ENCODE data around the gene TUBB. TPM values are rescaled to one million over a fixed set of nuclear protein-coding genes. Genes with fewer than 3 reads are reported as not detected.

Gene TUBB
- total and polyA plus RNA-seq, 5 experiments from 2014 or later = 79.2 to 187 (median 116) TPM

GRCh38 chr6:30730601-30731435 is 10.7 kb downstream of the TUBB start:
- Mint-ChIP-seq H3K27ac (peak overlapping the region; percentile 47 to 81 (median 70)), H3K36me3 (peaks cover 0 to 41% (median 9%) of the 10 kb centered on the region in 3 donors), H3K4me3 (peak overlapping the region; percentile 14 to 77 (median 51)), H3K4me1 (peaks cover 21 to 47% (median 31%) of the 10 kb centered on the region in 4 donors), H3K9me3 (no peaks in the 10 kb centered on the region), H3K27me3 (no peaks in the 10 kb centered on the region)
- ATAC-seq (peak; percentile 98 to 99), DNase-seq (peak; percentile 66 to 90 (median 80))
- POLR2A ChIA-PET = interaction anchor here (0.6 to 6.6 kb wide), 26 partner anchors 9 to 356 kb away, joined by 3 to 51 read pairs (median 4); partner anchors contain the start of genes ABCF1, DHX16, FLOT1 and IER3

- H3K36me3 Mint-ChIP-seq = peaks cover 0 to 35% (median 12%) of the 10 kb centered on the region in 3 donors
- peak overlapping the region in 4 of 10 donors; percentile 29 to 84 (median 62) for H3K27ac Mint-ChIP-seq
- peaks cover 32 to 55% (median 43%) of the 10 kb centered on the region in 4 donors for H3K4me1 Mint-ChIP-seq
- H3K9me3 Mint-ChIP-seq = no peaks in the 10 kb centered on the region
- no peaks in the 10 kb centered on the region for H3K27me3 Mint-ChIP-seq
- no peak overlapping the region for H3K4me3 Mint-ChIP-seq
- POLR2A ChIA-PET = interaction anchor here (0.8 to 4.5 kb wide), 5 partner anchors 10 to 191 kb away, joined by 3 to 15 read pairs (median 4); partner anchors contain the start of genes DHX16 and FLOT1
- no peak for DNase-seq
- ATAC-seq = no peak
Measured at GRCh38 chr6:30732237-30732943, 12.2 kb downstream of the TUBB start.

- Mint-ChIP-seq H3K27ac (peak overlapping the region; percentile 25 to 95 (median 86)), H3K9me3 (no peaks in the 10 kb centered on the region), H3K27me3 (no peaks in the 10 kb centered on the region), H3K4me3 (peak overlapping the region; percentile 62 to 93 (median 83)), H3K36me3 (peaks cover 0 to 40% (median 16%) of the 10 kb centered on the region in 3 donors), H3K4me1 (peaks cover 40 to 72% (median 66%) of the 10 kb centered on the region in 4 donors)
- ATAC-seq = peak; percentile 23 to 33
- POLR2A ChIA-PET = interaction anchor here (1.0 to 3.0 kb wide), 10 partner anchors 11 to 121 kb away, joined by 3 to 17 read pairs (median 6); partner anchors contain the start of gene MDC1
- DNase-seq = no peak
Measured at GRCh38 chr6:30735668-30736314, 15.6 kb downstream of the TUBB start.

GRCh38 chr6:30738532-30738931 is 18.4 kb downstream of the TUBB start:
- no peaks in the 10 kb centered on the region for H3K27me3 Mint-ChIP-seq
- no peaks in the 10 kb centered on the region for H3K9me3 Mint-ChIP-seq
- DNase-seq (no peak), ATAC-seq (no peak)
- peaks cover 0 to 34% (median 14%) of the 10 kb centered on the region in 3 donors for H3K36me3 Mint-ChIP-seq
- H3K4me3 Mint-ChIP-seq = peak overlapping the region in 4 of 10 donors; percentile 3 to 48 (median 8)
- POLR2A ChIA-PET = interaction anchor here (0.6 to 3.0 kb wide), 6 partner anchors 18 to 197 kb away, joined by 3 to 17 read pairs (median 4); no protein-coding TSS in a partner anchor
- peak overlapping the region in 9 of 10 donors; percentile 56 to 92 (median 77) for H3K27ac Mint-ChIP-seq
- peaks cover 48 to 82% (median 80%) of the 10 kb centered on the region in 4 donors for H3K4me1 Mint-ChIP-seq

GRCh38 chr6:30740540-30740870 is 20.4 kb downstream of the TUBB start:
- H3K4me3 Mint-ChIP-seq = peak overlapping the region in 8 of 10 donors; percentile 30 to 96 (median 54)
- ATAC-seq = no peak
- DNase-seq = no peak
- peak overlapping the region in 7 of 10 donors; percentile 16 to 85 (median 77) for H3K27ac Mint-ChIP-seq
- peaks cover 54 to 88% (median 85%) of the 10 kb centered on the region in 4 donors for H3K4me1 Mint-ChIP-seq
- H3K27me3 Mint-ChIP-seq = no peaks in the 10 kb centered on the region
- POLR2A ChIA-PET = interaction anchor here (0.7 to 1.8 kb wide), 4 partner anchors 10 to 53 kb away, joined by 3 to 8 read pairs (median 5); no protein-coding TSS in a partner anchor
- no peaks in the 10 kb centered on the region for H3K9me3 Mint-ChIP-seq
- H3K36me3 Mint-ChIP-seq = peaks cover 0 to 26% (median 11%) of the 10 kb centered on the region in 3 donors

- Mint-ChIP-seq H3K4me3 (peak overlapping the region; percentile 86 to 97 (median 90)), H3K27me3 (no peaks in the 10 kb centered on the region), H3K9me3 (no peaks in the 10 kb centered on the region), H3K36me3 (peaks cover 0 to 26% (median 11%) of the 10 kb centered on the region in 3 donors), H3K4me1 (peaks cover 48 to 83% (median 80%) of the 10 kb centered on the region in 4 donors), H3K27ac (peak overlapping the region; percentile 10 to 91 (median 85))
- DNase-seq (no peak), ATAC-seq (no peak)
- POLR2A ChIA-PET = interaction anchor here (0.7 to 1.7 kb wide), 5 partner anchors 8 to 53 kb away, joined by 3 to 8 read pairs (median 4); no protein-coding TSS in a partner anchor
Measured at GRCh38 chr6:30741063-30741779, 21.1 kb downstream of the TUBB start.

GRCh38 chr6:30741789-30742315 is 21.7 kb downstream of the TUBB start:
- peak overlapping the region; percentile 86 to 97 (median 90) for H3K4me3 Mint-ChIP-seq
- peaks cover 44 to 78% (median 74%) of the 10 kb centered on the region in 4 donors for H3K4me1 Mint-ChIP-seq
- no peaks in the 10 kb centered on the region for H3K9me3 Mint-ChIP-seq
- peak overlapping the region; percentile 78 to 91 (median 86) for H3K27ac Mint-ChIP-seq
- ATAC-seq (no peak), DNase-seq (no peak)
- POLR2A ChIA-PET = interaction anchor here (0.7 to 1.5 kb wide), 5 partner anchors 9 to 142 kb away, joined by 3 to 6 read pairs (median 3); partner anchors contain the start of gene DDR1
- no peaks in the 10 kb centered on the region for H3K27me3 Mint-ChIP-seq
- H3K36me3 Mint-ChIP-seq = peaks cover 0 to 26% (median 9%) of the 10 kb centered on the region in 3 donors

- Mint-ChIP-seq H3K9me3 (no peaks in the 10 kb centered on the region), H3K36me3 (peaks cover 0 to 26% (median 8%) of the 10 kb centered on the region in 3 donors), H3K27me3 (no peaks in the 10 kb centered on the region), H3K4me1 (peaks cover 42 to 75% (median 67%) of the 10 kb centered on the region in 4 donors), H3K27ac (peak within 1 kb of the TSS; percentile 89 to 96 (median 92)), H3K4me3 (peak within 1 kb of the TSS; percentile 88 to 97 (median 94))
- ATAC-seq (peak; percentile 49 to 54), DNase-seq (peak in 9 of 10 donors; percentile 51 to 83 (median 67))
- POLR2A ChIA-PET = interaction anchor here (0.7 to 2.3 kb wide), 12 partner anchors 9 to 142 kb away, joined by 3 to 10 read pairs (median 6); partner anchors contain the start of gene DDR1
Measured at GRCh38 chr6:30742316-30743098, 22.4 kb downstream of the TUBB start, which contains the start of gene FLOT1. TSS of gene FLOT1 (minus strand) at chr6:30742687. CDS start at chr6:30742189, 498 bp downstream.

GRCh38 chr6:30743099-30744053 is 23.2 kb downstream of the TUBB start:
- ATAC-seq = peak; percentile 43 to 47
- H3K4me1 Mint-ChIP-seq = peaks cover 44 to 73% (median 62%) of the 10 kb centered on the region in 4 donors
- peak in 4 of 10 donors; percentile 11 to 56 (median 28) for DNase-seq
- peaks cover 0 to 26% (median 8%) of the 10 kb centered on the region in 3 donors for H3K36me3 Mint-ChIP-seq
- H3K27ac Mint-ChIP-seq = peak overlapping the region; percentile 89 to 96 (median 92)
- no peaks in the 10 kb centered on the region for H3K27me3 Mint-ChIP-seq
- peak overlapping the region; percentile 85 to 97 (median 94) for H3K4me3 Mint-ChIP-seq
- no peaks in the 10 kb centered on the region for H3K9me3 Mint-ChIP-seq
- POLR2A ChIA-PET = interaction anchor here (0.6 to 2.3 kb wide), 11 partner anchors 9 to 141 kb away, joined by 3 to 10 read pairs (median 5); partner anchors contain the start of gene DDR1

Measured in naive thymus-derived CD8-positive, alpha-beta T cell (primary cell).